ENCODE results near the gene TARS2.
A peak's percentile ranks its signal among the peaks of the same experiment; 100 is the strongest.

The TARS2 gene

GRCh38 chr1:150486966-150487762, at the start of gene TARS2:
TARS2 (plus strand) TSS chr1:150487419; CDS start chr1:150487451, 32 bp downstream.
- Histone ChIP-seq H3K4me1 (ENCODE audit: control insufficient read depth in 2 of 2, insufficient read depth in 2 of 2, low read length in 2 of 2) (peaks cover 5 to 8% of the 10 kb centered on the region in 2 donors), H3K36me3 (ENCODE audit: control insufficient read depth in 2 of 2, insufficient read depth in 2 of 2, low read length in 2 of 2) (peaks cover 9 to 17% of the 10 kb centered on the region in 2 donors), H3K9me3 (ENCODE audit: control insufficient read depth in 2 of 2, low read length in 2 of 2) (no peaks in the 10 kb centered on the region), H3K27me3 (ENCODE audit: control insufficient read depth in 2 of 2, insufficient read depth in 2 of 2, low read length in 2 of 2) (no peaks in the 10 kb centered on the region), H3K9ac (ENCODE audit: low read depth in 1 of 2, low read length in 2 of 2) (peak within 1 kb of the TSS; percentile 89 to 91), H3K27ac (ENCODE audit: low read depth in 2 of 2, low read length in 2 of 2) (peak within 1 kb of the TSS; percentile 67), H3K4me3 (ENCODE audit: low read length in 2 of 2) (peak within 1 kb of the TSS; percentile 84 to 86)

- peaks cover 33 to 37% of the 10 kb centered on the region in 2 donors for H3K36me3 ChIP-seq (ENCODE audit: control insufficient read depth in 2 of 2, insufficient read depth in 2 of 2, low read length in 2 of 2)
- H3K27me3 ChIP-seq (ENCODE audit: control insufficient read depth in 2 of 2, insufficient read depth in 2 of 2, low read length in 2 of 2) = no peaks in the 10 kb centered on the region
- no peak overlapping the region for H3K27ac ChIP-seq (ENCODE audit: low read depth in 2 of 2, low read length in 2 of 2)
- no peak overlapping the region for H3K4me3 ChIP-seq (ENCODE audit: low read length in 2 of 2)
- no peak overlapping the region for H3K9ac ChIP-seq (ENCODE audit: low read depth in 1 of 2, low read length in 2 of 2)
- no peaks in the 10 kb centered on the region for H3K9me3 ChIP-seq (ENCODE audit: control insufficient read depth in 2 of 2, low read length in 2 of 2)
- no peaks in the 10 kb centered on the region for H3K4me1 ChIP-seq (ENCODE audit: control insufficient read depth in 2 of 2, insufficient read depth in 2 of 2, low read length in 2 of 2)
Measured at GRCh38 chr1:150441121-150441520, 46.1 kb upstream of the TARS2 start.

GRCh38 chr1:150444232-150444631, 43.0 kb upstream of the TARS2 start:
- Histone ChIP-seq H3K4me3 (ENCODE audit: low read length in 2 of 2) (no peak overlapping the region), H3K36me3 (ENCODE audit: control insufficient read depth in 2 of 2, insufficient read depth in 2 of 2, low read length in 2 of 2) (peaks cover 52 to 58% of the 10 kb centered on the region in 2 donors), H3K9ac (ENCODE audit: low read depth in 1 of 2, low read length in 2 of 2) (no peak overlapping the region), H3K27ac (ENCODE audit: low read depth in 2 of 2, low read length in 2 of 2) (no peak overlapping the region), H3K9me3 (ENCODE audit: control insufficient read depth in 2 of 2, low read length in 2 of 2) (no peaks in the 10 kb centered on the region), H3K4me1 (ENCODE audit: control insufficient read depth in 2 of 2, insufficient read depth in 2 of 2, low read length in 2 of 2) (no peaks in the 10 kb centered on the region), H3K27me3 (ENCODE audit: control insufficient read depth in 2 of 2, insufficient read depth in 2 of 2, low read length in 2 of 2) (no peaks in the 10 kb centered on the region)

- no peaks in the 10 kb centered on the region for H3K27me3 ChIP-seq (ENCODE audit: control insufficient read depth in 2 of 2, insufficient read depth in 2 of 2, low read length in 2 of 2)
- H3K9me3 ChIP-seq (ENCODE audit: control insufficient read depth in 2 of 2, low read length in 2 of 2) = no peaks in the 10 kb centered on the region
- no peak overlapping the region for H3K4me3 ChIP-seq (ENCODE audit: low read length in 2 of 2)
- H3K27ac ChIP-seq (ENCODE audit: low read depth in 2 of 2, low read length in 2 of 2) = no peak overlapping the region
- no peaks in the 10 kb centered on the region for H3K4me1 ChIP-seq (ENCODE audit: control insufficient read depth in 2 of 2, insufficient read depth in 2 of 2, low read length in 2 of 2)
- H3K36me3 ChIP-seq (ENCODE audit: control insufficient read depth in 2 of 2, insufficient read depth in 2 of 2, low read length in 2 of 2) = peaks cover 21 to 43% of the 10 kb centered on the region in 2 donors
- H3K9ac ChIP-seq (ENCODE audit: low read depth in 1 of 2, low read length in 2 of 2) = no peak overlapping the region
Measured at GRCh38 chr1:150456146-150456647, 31.0 kb upstream of the TARS2 start.

GRCh38 chr1:150464422-150464826, 22.8 kb upstream of the TARS2 start:
- Histone ChIP-seq H3K27me3 (ENCODE audit: control insufficient read depth in 2 of 2, insufficient read depth in 2 of 2, low read length in 2 of 2) (no peaks in the 10 kb centered on the region), H3K9me3 (ENCODE audit: control insufficient read depth in 2 of 2, low read length in 2 of 2) (no peaks in the 10 kb centered on the region), H3K36me3 (ENCODE audit: control insufficient read depth in 2 of 2, insufficient read depth in 2 of 2, low read length in 2 of 2) (peaks cover 14 to 25% of the 10 kb centered on the region in 2 donors), H3K4me1 (ENCODE audit: control insufficient read depth in 2 of 2, insufficient read depth in 2 of 2, low read length in 2 of 2) (no peaks in the 10 kb centered on the region), H3K4me3 (ENCODE audit: low read length in 2 of 2) (no peak overlapping the region), H3K27ac (ENCODE audit: low read depth in 2 of 2, low read length in 2 of 2) (no peak overlapping the region), H3K9ac (ENCODE audit: low read depth in 1 of 2, low read length in 2 of 2) (no peak overlapping the region)

GRCh38 chr1:150466964-150467363, 20.3 kb upstream of the TARS2 start:
- H3K4me3 ChIP-seq (ENCODE audit: low read length in 2 of 2) = no peak overlapping the region
- peaks cover 25 to 34% of the 10 kb centered on the region in 2 donors for H3K36me3 ChIP-seq (ENCODE audit: control insufficient read depth in 2 of 2, insufficient read depth in 2 of 2, low read length in 2 of 2)
- H3K9ac ChIP-seq (ENCODE audit: low read depth in 1 of 2, low read length in 2 of 2) = no peak overlapping the region
- H3K4me1 ChIP-seq (ENCODE audit: control insufficient read depth in 2 of 2, insufficient read depth in 2 of 2, low read length in 2 of 2) = no peaks in the 10 kb centered on the region
- no peaks in the 10 kb centered on the region for H3K27me3 ChIP-seq (ENCODE audit: control insufficient read depth in 2 of 2, insufficient read depth in 2 of 2, low read length in 2 of 2)
- H3K27ac ChIP-seq (ENCODE audit: low read depth in 2 of 2, low read length in 2 of 2) = no peak overlapping the region
- H3K9me3 ChIP-seq (ENCODE audit: control insufficient read depth in 2 of 2, low read length in 2 of 2) = no peaks in the 10 kb centered on the region

GRCh38 chr1:150469291-150469690, 17.9 kb upstream of the TARS2 start:
- no peaks in the 10 kb centered on the region for H3K9me3 ChIP-seq (ENCODE audit: control insufficient read depth in 2 of 2, low read length in 2 of 2)
- H3K36me3 ChIP-seq (ENCODE audit: control insufficient read depth in 2 of 2, insufficient read depth in 2 of 2, low read length in 2 of 2) = peaks cover 37 to 39% of the 10 kb centered on the region in 2 donors
- H3K27ac ChIP-seq (ENCODE audit: low read depth in 2 of 2, low read length in 2 of 2) = no peak overlapping the region
- no peaks in the 10 kb centered on the region for H3K4me1 ChIP-seq (ENCODE audit: control insufficient read depth in 2 of 2, insufficient read depth in 2 of 2, low read length in 2 of 2)
- H3K9ac ChIP-seq (ENCODE audit: low read depth in 1 of 2, low read length in 2 of 2) = no peak overlapping the region
- no peaks in the 10 kb centered on the region for H3K27me3 ChIP-seq (ENCODE audit: control insufficient read depth in 2 of 2, insufficient read depth in 2 of 2, low read length in 2 of 2)
- no peak overlapping the region for H3K4me3 ChIP-seq (ENCODE audit: low read length in 2 of 2)

- Histone ChIP-seq H3K4me1 (ENCODE audit: control insufficient read depth in 2 of 2, insufficient read depth in 2 of 2, low read length in 2 of 2) (no peaks in the 10 kb centered on the region), H3K27ac (ENCODE audit: low read depth in 2 of 2, low read length in 2 of 2) (no peak overlapping the region), H3K9me3 (ENCODE audit: control insufficient read depth in 2 of 2, low read length in 2 of 2) (no peaks in the 10 kb centered on the region), H3K27me3 (ENCODE audit: control insufficient read depth in 2 of 2, insufficient read depth in 2 of 2, low read length in 2 of 2) (no peaks in the 10 kb centered on the region), H3K36me3 (ENCODE audit: control insufficient read depth in 2 of 2, insufficient read depth in 2 of 2, low read length in 2 of 2) (peaks cover 27 to 32% of the 10 kb centered on the region in 2 donors), H3K9ac (ENCODE audit: low read depth in 1 of 2, low read length in 2 of 2) (no peak overlapping the region), H3K4me3 (ENCODE audit: low read length in 2 of 2) (no peak overlapping the region)
Measured at GRCh38 chr1:150472601-150473200, 14.5 kb upstream of the TARS2 start.

GRCh38 chr1:150473659-150474058, 13.6 kb upstream of the TARS2 start:
- no peak overlapping the region for H3K4me3 ChIP-seq (ENCODE audit: low read length in 2 of 2)
- H3K9ac ChIP-seq (ENCODE audit: low read depth in 1 of 2, low read length in 2 of 2) = no peak overlapping the region
- no peak overlapping the region for H3K27ac ChIP-seq (ENCODE audit: low read depth in 2 of 2, low read length in 2 of 2)
- no peaks in the 10 kb centered on the region for H3K27me3 ChIP-seq (ENCODE audit: control insufficient read depth in 2 of 2, insufficient read depth in 2 of 2, low read length in 2 of 2)
- H3K4me1 ChIP-seq (ENCODE audit: control insufficient read depth in 2 of 2, insufficient read depth in 2 of 2, low read length in 2 of 2) = peaks cover 0 to 4% of the 10 kb centered on the region in 2 donors
- peaks cover 27 to 32% of the 10 kb centered on the region in 2 donors for H3K36me3 ChIP-seq (ENCODE audit: control insufficient read depth in 2 of 2, insufficient read depth in 2 of 2, low read length in 2 of 2)
- H3K9me3 ChIP-seq (ENCODE audit: control insufficient read depth in 2 of 2, low read length in 2 of 2) = no peaks in the 10 kb centered on the region

GRCh38 chr1:150474869-150475268, 12.3 kb upstream of the TARS2 start:
- no peaks in the 10 kb centered on the region for H3K9me3 ChIP-seq (ENCODE audit: control insufficient read depth in 2 of 2, low read length in 2 of 2)
- peaks cover 27 to 32% of the 10 kb centered on the region in 2 donors for H3K36me3 ChIP-seq (ENCODE audit: control insufficient read depth in 2 of 2, insufficient read depth in 2 of 2, low read length in 2 of 2)
- no peak overlapping the region for H3K27ac ChIP-seq (ENCODE audit: low read depth in 2 of 2, low read length in 2 of 2)
- H3K27me3 ChIP-seq (ENCODE audit: control insufficient read depth in 2 of 2, insufficient read depth in 2 of 2, low read length in 2 of 2) = no peaks in the 10 kb centered on the region
- no peak overlapping the region for H3K9ac ChIP-seq (ENCODE audit: low read depth in 1 of 2, low read length in 2 of 2)
- no peak overlapping the region for H3K4me3 ChIP-seq (ENCODE audit: low read length in 2 of 2)
- peaks cover 0 to 4% of the 10 kb centered on the region in 2 donors for H3K4me1 ChIP-seq (ENCODE audit: control insufficient read depth in 2 of 2, insufficient read depth in 2 of 2, low read length in 2 of 2)
